ENCODE data around the gene CENPX. TPM values are rescaled to one million over a fixed set of nuclear protein-coding genes. Genes with fewer than 3 reads are reported as not detected.

Gene CENPX
- total and polyA plus RNA-seq, 2 of the 13 experiments (the other 11 are each of a cell fraction or from before 2014, with no cell fraction given): 92.7 to 170 TPM

DNA sequence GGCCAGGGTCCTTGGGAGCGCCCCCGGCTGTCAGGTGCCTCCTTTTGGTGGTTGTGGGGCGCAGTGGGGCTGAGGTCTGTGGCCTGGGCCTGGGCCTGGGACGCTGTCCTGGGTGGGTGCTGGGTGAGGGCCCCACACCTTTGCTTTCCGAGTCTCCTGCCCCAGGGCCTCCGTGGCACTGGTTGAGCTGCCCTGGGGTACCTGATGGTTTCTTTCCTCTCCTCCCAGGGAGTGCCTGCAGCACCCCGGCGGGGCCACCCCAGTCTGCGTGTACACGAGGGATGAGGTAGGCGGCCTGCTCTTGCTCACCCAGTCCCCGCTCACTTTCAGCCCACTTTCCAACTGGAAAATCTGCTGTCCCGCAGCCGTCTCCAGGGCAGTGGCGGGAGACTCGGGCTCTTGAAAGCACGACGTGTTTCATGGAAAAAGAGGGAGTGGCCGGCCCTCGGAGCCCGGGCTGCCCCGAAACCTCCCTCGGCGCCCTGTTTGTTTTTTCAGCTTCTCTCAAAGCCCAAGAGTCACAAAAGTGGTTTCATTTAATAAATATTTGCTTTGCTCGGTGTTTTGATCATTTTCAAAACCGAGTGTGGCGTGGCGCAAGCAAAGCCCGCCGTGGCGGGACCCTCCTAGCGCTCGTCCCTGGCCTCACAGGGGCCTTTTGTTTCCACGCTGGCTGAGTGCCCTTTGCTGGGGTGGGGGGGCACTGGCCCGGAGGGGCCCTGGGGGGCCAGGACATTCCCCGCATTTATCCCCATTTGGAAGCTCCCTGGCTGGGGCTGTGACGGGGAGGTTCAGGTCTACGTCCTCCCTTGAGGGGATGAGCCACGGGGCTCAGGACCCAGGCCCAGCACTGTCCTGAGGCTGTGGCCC lies 27.9 kb downstream of the CENPX start (continued):
- TF ChIP-seq, protein P1, sequence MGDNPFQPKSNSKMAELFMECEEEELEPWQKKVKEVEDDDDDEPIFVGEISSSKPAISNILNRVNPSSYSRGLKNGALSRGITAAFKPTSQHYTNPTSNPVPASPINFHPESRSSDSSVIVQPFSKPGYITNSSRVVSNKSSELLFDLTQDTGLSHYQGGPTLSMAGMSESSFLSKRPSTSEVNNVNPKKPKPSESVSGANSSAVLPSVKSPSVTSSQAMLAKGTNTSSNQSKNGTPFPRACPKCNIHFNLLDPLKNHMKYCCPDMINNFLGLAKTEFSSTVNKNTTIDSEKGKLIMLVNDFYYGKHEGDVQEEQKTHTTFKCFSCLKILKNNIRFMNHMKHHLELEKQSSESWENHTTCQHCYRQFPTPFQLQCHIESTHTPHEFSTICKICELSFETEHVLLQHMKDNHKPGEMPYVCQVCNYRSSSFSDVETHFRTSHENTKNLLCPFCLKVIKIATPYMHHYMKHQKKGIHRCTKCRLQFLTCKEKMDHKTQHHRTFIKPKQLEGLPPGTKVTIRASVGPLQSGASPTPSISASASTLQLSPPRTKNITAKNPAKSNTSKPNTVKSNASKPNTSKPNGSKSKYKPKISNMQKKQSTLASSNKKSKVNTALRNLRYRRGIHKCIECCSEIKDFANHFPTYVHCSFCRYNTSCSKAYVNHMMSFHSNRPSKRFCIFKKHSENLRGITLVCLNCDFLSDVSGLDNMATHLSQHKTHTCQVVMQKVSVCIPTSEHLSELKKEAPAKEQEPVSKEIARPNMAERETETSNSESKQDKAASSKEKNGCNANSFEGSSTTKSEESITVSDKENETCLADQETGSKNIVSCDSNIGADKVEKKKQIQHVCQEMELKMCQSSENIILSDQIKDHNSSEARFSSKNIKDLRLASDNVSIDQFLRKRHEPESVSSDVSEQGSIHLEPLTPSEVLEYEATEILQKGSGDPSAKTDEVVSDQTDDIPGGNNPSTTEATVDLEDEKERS (CRISPR knock-in tag; IDR thresholded peaks at IDR 0.05): peak; percentile 61
- 0 out of 2 replicates have a peak, but pooled peaks have one; percentile 30 for TF ChIP-seq MATR3 (CRISPR knock-in tag; IDR thresholded peaks at IDR 0.05)
- TF ChIP-seq ZNF317 (CRISPR knock-in tag; IDR thresholded peaks at IDR 0.05): 0 out of 2 replicates have a peak, but pooled peaks have one; percentile 63
- TF ChIP-seq ZNF12 (CRISPR knock-in tag; IDR thresholded peaks at IDR 0.05): peak; percentile 11; the same call in 1 of the 2 replicates
- TF ChIP-seq SRSF4 (IDR thresholded peaks at IDR 0.05; ENCODE audit: low read depth, low read length, poor library complexity, severe bottlenecking): peak; percentile 58
- TF ChIP-seq RELA (CRISPR knock-in tag; IDR thresholded peaks at IDR 0.05): 0 out of 2 replicates have a peak, but pooled peaks have one; percentile 10
- peak; percentile 100 for TF ChIP-seq AGO2 (optimal IDR thresholded peaks at IDR 0.05; ENCODE audit: low read depth, low read length)
- TF ChIP-seq MED1 (CRISPR knock-in tag; IDR thresholded peaks at IDR 0.05): peak; percentile 93
- peak; percentile 78 for TF ChIP-seq ASH2L (IDR thresholded peaks at IDR 0.05; ENCODE audit: insufficient read length, low read depth, low read length)
- 0 out of 2 replicates have a peak, but pooled peaks have one; percentile 40 for TF ChIP-seq BORCS8-MEF2B (CRISPR knock-in tag; IDR thresholded peaks at IDR 0.05)
- TF ChIP-seq TCF7 (IDR thresholded peaks at IDR 0.05; ENCODE audit: low read depth): peak; percentile 96
- TF ChIP-seq PRMT3 (CRISPR knock-in tag; IDR thresholded peaks at IDR 0.05; ENCODE audit: borderline replicate concordance, low read depth): peak; percentile 60; the same call in 1 of the 2 replicates
- no peak for TF ChIP-seq HMGA1 (CRISPR knock-in tag; conservative IDR thresholded peaks at IDR 0.05)
- TF ChIP-seq ZNF33A (CRISPR knock-in tag; IDR thresholded peaks at IDR 0.05; ENCODE audit: borderline replicate concordance): peak; percentile 94; the same call in 1 of the 2 replicates
- TF ChIP-seq, protein P2, sequence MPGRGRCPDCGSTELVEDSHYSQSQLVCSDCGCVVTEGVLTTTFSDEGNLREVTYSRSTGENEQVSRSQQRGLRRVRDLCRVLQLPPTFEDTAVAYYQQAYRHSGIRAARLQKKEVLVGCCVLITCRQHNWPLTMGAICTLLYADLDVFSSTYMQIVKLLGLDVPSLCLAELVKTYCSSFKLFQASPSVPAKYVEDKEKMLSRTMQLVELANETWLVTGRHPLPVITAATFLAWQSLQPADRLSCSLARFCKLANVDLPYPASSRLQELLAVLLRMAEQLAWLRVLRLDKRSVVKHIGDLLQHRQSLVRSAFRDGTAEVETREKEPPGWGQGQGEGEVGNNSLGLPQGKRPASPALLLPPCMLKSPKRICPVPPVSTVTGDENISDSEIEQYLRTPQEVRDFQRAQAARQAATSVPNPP (CRISPR knock-in tag; IDR thresholded peaks at IDR 0.05): peak; percentile 1
- TF ChIP-seq NFYB (CRISPR knock-in tag; IDR thresholded peaks at IDR 0.05): no peak
- no peak for TF ChIP-seq MLLT10 (CRISPR knock-in tag; IDR thresholded peaks at IDR 0.05)
- peak; percentile 2; the same call in 1 of the 2 replicates for TF ChIP-seq ZMAT3 (CRISPR knock-in tag; conservative IDR thresholded peaks at IDR 0.05)
- 0 out of 4 replicates have a peak, but pooled peaks of 1 of the 2 experiments have one; percentile 16 for TF ChIP-seq POLR2A (IDR thresholded peaks at IDR 0.05; ENCODE audit: insufficient read depth in 1 of 2, low read depth in 2 of 2, low read length in 2 of 2)
- TF ChIP-seq, protein P3, sequence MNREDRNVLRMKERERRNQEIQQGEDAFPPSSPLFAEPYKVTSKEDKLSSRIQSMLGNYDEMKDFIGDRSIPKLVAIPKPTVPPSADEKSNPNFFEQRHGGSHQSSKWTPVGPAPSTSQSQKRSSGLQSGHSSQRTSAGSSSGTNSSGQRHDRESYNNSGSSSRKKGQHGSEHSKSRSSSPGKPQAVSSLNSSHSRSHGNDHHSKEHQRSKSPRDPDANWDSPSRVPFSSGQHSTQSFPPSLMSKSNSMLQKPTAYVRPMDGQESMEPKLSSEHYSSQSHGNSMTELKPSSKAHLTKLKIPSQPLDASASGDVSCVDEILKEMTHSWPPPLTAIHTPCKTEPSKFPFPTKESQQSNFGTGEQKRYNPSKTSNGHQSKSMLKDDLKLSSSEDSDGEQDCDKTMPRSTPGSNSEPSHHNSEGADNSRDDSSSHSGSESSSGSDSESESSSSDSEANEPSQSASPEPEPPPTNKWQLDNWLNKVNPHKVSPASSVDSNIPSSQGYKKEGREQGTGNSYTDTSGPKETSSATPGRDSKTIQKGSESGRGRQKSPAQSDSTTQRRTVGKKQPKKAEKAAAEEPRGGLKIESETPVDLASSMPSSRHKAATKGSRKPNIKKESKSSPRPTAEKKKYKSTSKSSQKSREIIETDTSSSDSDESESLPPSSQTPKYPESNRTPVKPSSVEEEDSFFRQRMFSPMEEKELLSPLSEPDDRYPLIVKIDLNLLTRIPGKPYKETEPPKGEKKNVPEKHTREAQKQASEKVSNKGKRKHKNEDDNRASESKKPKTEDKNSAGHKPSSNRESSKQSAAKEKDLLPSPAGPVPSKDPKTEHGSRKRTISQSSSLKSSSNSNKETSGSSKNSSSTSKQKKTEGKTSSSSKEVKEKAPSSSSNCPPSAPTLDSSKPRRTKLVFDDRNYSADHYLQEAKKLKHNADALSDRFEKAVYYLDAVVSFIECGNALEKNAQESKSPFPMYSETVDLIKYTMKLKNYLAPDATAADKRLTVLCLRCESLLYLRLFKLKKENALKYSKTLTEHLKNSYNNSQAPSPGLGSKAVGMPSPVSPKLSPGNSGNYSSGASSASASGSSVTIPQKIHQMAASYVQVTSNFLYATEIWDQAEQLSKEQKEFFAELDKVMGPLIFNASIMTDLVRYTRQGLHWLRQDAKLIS (CRISPR knock-in tag; IDR thresholded peaks at IDR 0.05): peak; percentile 92
- TF ChIP-seq ZSCAN20 (CRISPR knock-in tag; IDR thresholded peaks at IDR 0.05; ENCODE audit: borderline replicate concordance): peak; percentile 50; the same call in 1 of the 2 replicates

Measured in HepG2 (cell line).